ENCODE measurements around the gene HS6ST2.

DNA sequence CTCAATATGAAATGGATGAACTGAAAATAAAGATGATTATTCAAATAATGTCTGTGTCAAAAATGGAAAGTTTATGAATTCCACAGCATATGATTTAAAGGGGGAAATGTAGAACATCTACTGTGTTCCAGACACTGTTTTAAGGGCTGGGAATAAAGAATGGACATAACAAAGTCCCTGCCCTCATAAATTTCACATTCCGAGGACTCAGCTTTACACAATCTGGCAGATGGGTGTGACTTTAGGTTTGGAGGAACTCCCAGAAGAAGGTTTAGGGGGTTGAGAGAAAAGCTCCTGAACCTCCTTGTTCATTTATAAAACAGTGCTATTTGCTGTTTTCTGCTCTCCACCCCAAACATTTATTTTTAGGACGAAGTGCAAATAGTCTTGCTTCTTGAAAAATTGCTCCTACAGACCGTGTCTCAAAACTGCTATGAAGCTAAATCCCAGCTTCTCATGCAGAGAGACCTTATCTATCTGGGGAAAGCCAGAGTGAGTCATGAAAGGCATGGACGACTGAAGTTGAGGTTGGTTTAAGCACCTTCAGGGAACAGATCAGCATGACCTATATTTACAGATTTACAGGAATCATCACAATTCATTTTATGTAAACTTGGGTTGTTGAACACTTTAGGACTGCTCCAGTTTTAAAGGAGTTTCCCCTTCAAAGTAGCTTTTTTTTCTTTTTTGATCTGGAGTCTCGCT, 184.3 kb downstream of the HS6ST2 start:
- no peak for TF ChIP-seq CHD2 (IDR thresholded peaks at IDR 0.05; ENCODE audit: borderline replicate concordance, low read depth, low read length)
- TF ChIP-seq CTCF (IDR thresholded peaks at IDR 0.05 in 2 of 3, conservative IDR thresholded peaks at IDR 0.05 in 1 of 3; ENCODE audit: control insufficient read depth in 2 of 3, extremely low read depth in 1 of 3, insufficient read depth in 1 of 3, low read depth in 3 of 3, low read length in 3 of 3), result no peak
- TF ChIP-seq NRF1 (conservative IDR thresholded peaks at IDR 0.05; ENCODE audit: low read depth, low read length), result no peak
- TF ChIP-seq, protein P1, sequence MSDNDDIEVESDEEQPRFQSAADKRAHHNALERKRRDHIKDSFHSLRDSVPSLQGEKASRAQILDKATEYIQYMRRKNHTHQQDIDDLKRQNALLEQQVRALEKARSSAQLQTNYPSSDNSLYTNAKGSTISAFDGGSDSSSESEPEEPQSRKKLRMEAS (IDR thresholded peaks at IDR 0.05; ENCODE audit: low read depth, low read length), result no peak
- TF ChIP-seq POLR2AphosphoS5 (IDR thresholded peaks at IDR 0.05; ENCODE audit: low read length), result no peak
- no peak for TF ChIP-seq EP300 (IDR thresholded peaks at IDR 0.05; ENCODE audit: borderline replicate concordance in 1 of 2, control insufficient read depth in 1 of 2, low read depth in 2 of 2, low read length in 2 of 2)
- no peak for TF ChIP-seq BMI1 (IDR thresholded peaks at IDR 0.05; ENCODE audit: borderline replicate concordance)
- no peak for TF ChIP-seq SUZ12 (IDR thresholded peaks at IDR 0.05; ENCODE audit: unreplicated experiment)
- no peak for TF ChIP-seq TARDBP (IDR thresholded peaks at IDR 0.05; ENCODE audit: borderline replicate concordance)
- no peak for TF ChIP-seq ZNF274 (IDR thresholded peaks at IDR 0.05; ENCODE audit: insufficient read depth, insufficient read length)
- TF ChIP-seq CREM (IDR thresholded peaks at IDR 0.05; ENCODE audit: low read depth), result no peak
- TF ChIP-seq HDAC6 (IDR thresholded peaks at IDR 0.05; ENCODE audit: unreplicated experiment), result no peak

Data from GM12878 (cell line).